Effector CD8-positive, alpha-beta T cell (primary cell): Measurements from ENCODE around the gene GNAQ.
"Not testable (repeated sequence)": the region's sequence is repeated elsewhere in the genome, so short reads cannot be mapped to it uniquely, and the experiment has no call there.

Experiments used
- DNase-seq: peaks from one replicate; lab custom pipeline; 2025; lab: John Stamatoyannopoulos, UW

Gene GNAQ

GRCh38 chr9:77731008-77731698 is 300.5 kb downstream of the GNAQ start:
- no peak for DNase-seq

GRCh38 chr9:77729177-77729576 is 302.4 kb downstream of the GNAQ start:
- DNase-seq, result no peak

- no peak for DNase-seq
Observed at GRCh38 chr9:77726814-77727213, 304.8 kb downstream of the GNAQ start.

- DNase-seq, result no peak
Observed at GRCh38 chr9:77726289-77726688, 305.3 kb downstream of the GNAQ start.

- DNase-seq, result no peak
Observed at GRCh38 chr9:77725820-77726219, 305.8 kb downstream of the GNAQ start.

- DNase-seq, result no peak
Observed at GRCh38 chr9:77725046-77725694, 306.4 kb downstream of the GNAQ start.

- not testable (repeated sequence) for DNase-seq
Observed at GRCh38 chr9:77721156-77721555, 310.5 kb downstream of the GNAQ start.

GRCh38 chr9:77719321-77719720 is 312.3 kb downstream of the GNAQ start:
- no peak for DNase-seq

GRCh38 chr9:77718298-77718640 is 313.3 kb downstream of the GNAQ start:
- DNase-seq, result not testable (repeated sequence)

- DNase-seq, result not testable (repeated sequence)
Observed at GRCh38 chr9:77717608-77718297, 313.9 kb downstream of the GNAQ start.

- DNase-seq, result no peak
Observed at GRCh38 chr9:77714077-77714549, 317.5 kb downstream of the GNAQ start.

GRCh38 chr9:77712533-77713130 is 319.0 kb downstream of the GNAQ start:
- no peak for DNase-seq

- no peak for DNase-seq
Observed at GRCh38 chr9:77710965-77711648, 320.5 kb downstream of the GNAQ start.

- no peak for DNase-seq
Observed at GRCh38 chr9:77710316-77710715, 321.3 kb downstream of the GNAQ start.

GRCh38 chr9:77708064-77708815 is 323.4 kb downstream of the GNAQ start:
- DNase-seq, result no peak

- DNase-seq, result no peak
Observed at GRCh38 chr9:77707383-77708063, 324.1 kb downstream of the GNAQ start.

GRCh38 chr9:77705636-77706035 is 326.0 kb downstream of the GNAQ start:
- DNase-seq, result no peak

GRCh38 chr9:77702521-77703390 is 328.9 kb downstream of the GNAQ start:
- not testable (repeated sequence) for DNase-seq

GRCh38 chr9:77697238-77697984 is 334.2 kb downstream of the GNAQ start:
- no peak for DNase-seq
